Measurements from ENCODE around the gene TEC.

The TEC gene

GRCh38 chr4:48193921-48194468, 75.6 kb downstream of the TEC start:
- no peak for TF ChIP-seq REST (IDR thresholded peaks at IDR 0.05; ENCODE audit: low read depth)
- no peak for TF ChIP-seq TCF12 (IDR thresholded peaks at IDR 0.05; ENCODE audit: low read depth)
- TF ChIP-seq RAD21 (IDR thresholded peaks at IDR 0.05; ENCODE audit: low read depth), result no peak

- TF ChIP-seq ZBTB7A (IDR thresholded peaks at IDR 0.05; ENCODE audit: low read depth) (no peak), CEBPB (IDR thresholded peaks at IDR 0.05) (no peak), CREB1 (IDR thresholded peaks at IDR 0.05; ENCODE audit: low read depth) (no peak), TAF1 (IDR thresholded peaks at IDR 0.05; ENCODE audit: low read depth) (no peak), FOXM1 (IDR thresholded peaks at IDR 0.05; ENCODE audit: borderline replicate concordance, low read depth) (no peak), EGR1 (IDR thresholded peaks at IDR 0.05) (no peak), TEAD4 (IDR thresholded peaks at IDR 0.05) (no peak), MAX (IDR thresholded peaks at IDR 0.05) (no peak), TCF12 (IDR thresholded peaks at IDR 0.05; ENCODE audit: low read depth) (no peak), YY1 (IDR thresholded peaks at IDR 0.05; ENCODE audit: low read depth) (no peak), EP300 (IDR thresholded peaks at IDR 0.05; ENCODE audit: borderline replicate concordance) (no peak), NFIC (IDR thresholded peaks at IDR 0.05) (no peak), REST (IDR thresholded peaks at IDR 0.05; ENCODE audit: low read depth) (no peak), RAD21 (IDR thresholded peaks at IDR 0.05; ENCODE audit: low read depth) (no peak), USF1 (IDR thresholded peaks at IDR 0.05) (no peak)
Observed at GRCh38 chr4:48193096-48193836, 76.4 kb downstream of the TEC start.

- TF ChIP-seq MAX (IDR thresholded peaks at IDR 0.05) (no peak), TCF12 (IDR thresholded peaks at IDR 0.05; ENCODE audit: low read depth) (no peak), EGR1 (IDR thresholded peaks at IDR 0.05) (no peak), CREB1 (IDR thresholded peaks at IDR 0.05; ENCODE audit: low read depth) (no peak)
Observed at GRCh38 chr4:48191758-48192157, 77.9 kb downstream of the TEC start.

- TF ChIP-seq CEBPB (IDR thresholded peaks at IDR 0.05), result no peak
- TF ChIP-seq EP300 (IDR thresholded peaks at IDR 0.05; ENCODE audit: borderline replicate concordance), result no peak
- no peak for TF ChIP-seq ZBTB7A (IDR thresholded peaks at IDR 0.05; ENCODE audit: low read depth)
- TF ChIP-seq TEAD4 (IDR thresholded peaks at IDR 0.05), result no peak
Observed at GRCh38 chr4:48190839-48191238, 78.8 kb downstream of the TEC start.

- TF ChIP-seq CEBPB (IDR thresholded peaks at IDR 0.05), result no peak
- no peak for TF ChIP-seq EP300 (IDR thresholded peaks at IDR 0.05; ENCODE audit: borderline replicate concordance)
- TF ChIP-seq REST (IDR thresholded peaks at IDR 0.05; ENCODE audit: low read depth), result no peak
- no peak for TF ChIP-seq YY1 (IDR thresholded peaks at IDR 0.05; ENCODE audit: low read depth)
- TF ChIP-seq EGR1 (IDR thresholded peaks at IDR 0.05), result no peak
- TF ChIP-seq CREB1 (IDR thresholded peaks at IDR 0.05; ENCODE audit: low read depth), result no peak
- no peak for TF ChIP-seq USF1 (IDR thresholded peaks at IDR 0.05)
- TF ChIP-seq FOXM1 (IDR thresholded peaks at IDR 0.05; ENCODE audit: borderline replicate concordance, low read depth), result no peak
- no peak for TF ChIP-seq TEAD4 (IDR thresholded peaks at IDR 0.05)
- no peak for TF ChIP-seq TCF12 (IDR thresholded peaks at IDR 0.05; ENCODE audit: low read depth)
- no peak for TF ChIP-seq RAD21 (IDR thresholded peaks at IDR 0.05; ENCODE audit: low read depth)
- TF ChIP-seq ZBTB7A (IDR thresholded peaks at IDR 0.05; ENCODE audit: low read depth), result no peak
Observed at GRCh38 chr4:48189731-48190130, 79.9 kb downstream of the TEC start.
